ENCODE results near the gene PIEZO2. TPM values are rescaled to one million over a fixed set of nuclear protein-coding genes. Genes with fewer than 3 reads are reported as not detected.
A peak's percentile ranks its signal among the peaks of the same experiment; 100 is the strongest.

PIEZO2 gene
- total RNA-seq, 3 donors from 2014 or later (not counting 1 experiment from before 2014, with no cell fraction given) = not detected

DNA sequence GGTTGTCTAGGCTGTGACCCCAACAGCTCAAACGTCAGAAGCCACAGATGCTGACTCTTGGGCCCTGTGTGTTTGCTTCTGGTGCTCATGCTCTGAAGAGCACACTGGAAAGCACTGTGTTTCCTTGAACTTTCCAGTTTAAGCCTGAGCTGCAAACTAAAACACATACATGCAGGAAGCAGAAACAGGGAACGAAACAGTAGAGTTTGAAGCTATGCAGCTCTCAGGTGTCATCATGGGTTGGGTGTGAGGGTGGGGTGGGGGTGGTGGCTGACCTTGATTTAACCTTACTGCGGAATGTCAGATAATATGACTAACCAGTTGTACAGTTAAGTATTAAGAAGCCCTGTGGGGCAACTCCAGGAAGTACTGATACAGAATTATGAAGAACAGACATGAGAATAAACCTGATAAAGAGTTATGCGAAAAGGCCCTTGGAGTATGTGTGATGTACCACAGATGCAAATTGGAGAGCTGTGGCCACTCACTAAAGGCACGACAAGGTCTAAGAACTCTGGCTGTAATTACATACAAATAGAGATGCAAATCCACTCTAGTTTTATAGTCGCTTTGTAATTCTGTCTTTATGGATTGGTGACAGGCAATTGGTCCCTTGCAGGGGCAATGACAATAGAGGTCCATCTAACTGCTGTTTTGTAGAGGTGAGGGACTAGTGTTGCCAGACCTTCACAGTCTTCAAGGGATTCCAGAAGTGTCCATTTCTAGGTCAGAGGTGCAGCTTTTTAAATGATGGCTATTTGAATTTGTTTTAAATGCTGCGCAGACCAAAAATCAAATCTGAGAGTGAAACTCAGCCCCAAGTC is 350.4 kb downstream of the PIEZO2 start:
- TF ChIP-seq, protein P1, sequence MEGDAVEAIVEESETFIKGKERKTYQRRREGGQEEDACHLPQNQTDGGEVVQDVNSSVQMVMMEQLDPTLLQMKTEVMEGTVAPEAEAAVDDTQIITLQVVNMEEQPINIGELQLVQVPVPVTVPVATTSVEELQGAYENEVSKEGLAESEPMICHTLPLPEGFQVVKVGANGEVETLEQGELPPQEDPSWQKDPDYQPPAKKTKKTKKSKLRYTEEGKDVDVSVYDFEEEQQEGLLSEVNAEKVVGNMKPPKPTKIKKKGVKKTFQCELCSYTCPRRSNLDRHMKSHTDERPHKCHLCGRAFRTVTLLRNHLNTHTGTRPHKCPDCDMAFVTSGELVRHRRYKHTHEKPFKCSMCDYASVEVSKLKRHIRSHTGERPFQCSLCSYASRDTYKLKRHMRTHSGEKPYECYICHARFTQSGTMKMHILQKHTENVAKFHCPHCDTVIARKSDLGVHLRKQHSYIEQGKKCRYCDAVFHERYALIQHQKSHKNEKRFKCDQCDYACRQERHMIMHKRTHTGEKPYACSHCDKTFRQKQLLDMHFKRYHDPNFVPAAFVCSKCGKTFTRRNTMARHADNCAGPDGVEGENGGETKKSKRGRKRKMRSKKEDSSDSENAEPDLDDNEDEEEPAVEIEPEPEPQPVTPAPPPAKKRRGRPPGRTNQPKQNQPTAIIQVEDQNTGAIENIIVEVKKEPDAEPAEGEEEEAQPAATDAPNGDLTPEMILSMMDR (IDR thresholded peaks at IDR 0.05) = no peak
- DNase-seq (no peak), ATAC-seq (peak in 1 of 3 donors; percentile 21)
- no peak overlapping the region for H3K27ac ChIP-seq (ENCODE audit: low read length)
- 75% methylated on average over 7 of the region's 7 CpGs for WGBS (ENCODE audit: insufficient coverage)
- H3K36me3 ChIP-seq (ENCODE audit: control insufficient read depth, insufficient read depth, low read length) = no peaks in the 10 kb centered on the region
- no peaks in the 10 kb centered on the region for H3K9me3 ChIP-seq (ENCODE audit: control insufficient read depth, insufficient read depth, low read length)
- intact Hi-C loops (cut with micrococcal nuclease) = no loop called here
- Mint-ChIP-seq H3K9me3 (no peaks in the 10 kb centered on the region), H3K27ac (no peak overlapping the region), H3K36me3 (no peaks in the 10 kb centered on the region), H3K4me1 (no peaks in the 10 kb centered on the region), H3K4me3 (no peak overlapping the region), H3K27me3 (ENCODE audit: low read depth in 2 of 2) (no peaks in the 10 kb centered on the region)
- no peaks in the 10 kb centered on the region for H3K27me3 ChIP-seq (ENCODE audit: control insufficient read depth, insufficient read depth, low read length)
- no peaks in the 10 kb centered on the region for H3K4me1 ChIP-seq (ENCODE audit: control insufficient read depth, insufficient read depth, low read length)
- no peak overlapping the region for H3K4me3 ChIP-seq (ENCODE audit: low read length)

DNA sequence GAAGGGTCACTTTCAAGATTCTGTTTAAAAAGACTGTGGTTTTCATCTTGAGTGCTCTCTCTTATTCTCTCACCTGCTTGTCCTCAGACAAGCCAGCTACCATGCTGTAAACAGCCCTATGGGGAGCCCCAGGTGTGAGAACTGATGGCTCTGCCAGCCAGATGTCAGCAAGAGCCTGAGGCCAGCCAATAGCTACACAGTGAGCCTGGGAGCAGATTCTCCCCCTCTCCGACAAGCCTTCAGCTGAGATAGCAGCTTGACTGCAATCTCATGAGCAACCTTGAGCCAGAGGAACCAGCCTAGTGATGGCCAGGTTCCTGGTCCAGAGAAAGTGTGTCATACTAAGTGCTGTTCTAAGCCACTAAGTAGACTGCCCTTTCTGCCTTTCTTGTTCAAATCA is 351.5 kb downstream of the PIEZO2 start:
- no peak for DNase-seq
- H3K36me3 ChIP-seq (ENCODE audit: control insufficient read depth, insufficient read depth, low read length) = no peaks in the 10 kb centered on the region

DNA sequence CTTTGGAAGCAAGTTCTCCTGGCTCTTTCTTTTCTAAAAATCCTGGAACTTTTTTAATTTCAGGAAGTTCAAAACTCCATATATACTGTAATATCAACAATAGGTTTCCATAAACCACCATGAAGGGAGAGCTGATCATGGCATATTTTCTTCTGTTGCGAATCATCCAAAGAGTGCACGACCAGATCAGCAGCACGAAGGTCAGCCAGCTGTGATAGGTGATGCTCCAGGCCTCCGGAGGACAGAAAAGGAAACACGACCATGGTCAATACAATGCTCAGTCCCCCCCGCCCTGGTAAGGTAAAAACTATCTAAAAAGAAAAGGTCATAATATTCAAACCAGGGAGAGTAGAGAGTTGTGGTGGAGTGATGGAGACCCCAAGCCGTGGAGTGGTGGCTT is 354.6 kb downstream of the PIEZO2 start:
- Mint-ChIP-seq H3K4me3 (no peak overlapping the region), H3K27me3 (ENCODE audit: low read depth in 2 of 2) (peaks cover 0 to 8% of the 10 kb centered on the region in 2 donors), H3K36me3 (no peaks in the 10 kb centered on the region), H3K4me1 (no peaks in the 10 kb centered on the region), H3K27ac (no peak overlapping the region), H3K9me3 (no peaks in the 10 kb centered on the region)
- Histone ChIP-seq H3K4me1 (ENCODE audit: control insufficient read depth, insufficient read depth, low read length) (peaks cover 3% of the 10 kb centered on the region), H3K9me3 (ENCODE audit: control insufficient read depth, insufficient read depth, low read length) (no peaks in the 10 kb centered on the region), H3K36me3 (ENCODE audit: control insufficient read depth, insufficient read depth, low read length) (no peaks in the 10 kb centered on the region), H3K27ac (ENCODE audit: low read length) (no peak overlapping the region), H3K27me3 (ENCODE audit: control insufficient read depth, insufficient read depth, low read length) (no peaks in the 10 kb centered on the region), H3K4me3 (ENCODE audit: low read length) (no peak overlapping the region)
- WGBS (ENCODE audit: insufficient coverage) = 89% methylated on average over 7 of the region's 7 CpGs
- TF ChIP-seq, protein P1 (IDR thresholded peaks at IDR 0.05) = no peak
- ATAC-seq (no peak), DNase-seq (no peak)
- intact Hi-C loops (cut with micrococcal nuclease) = no loop called here

More for the DNA sequence above, 351.5 kb downstream of the PIEZO2 start:
- H3K27me3 ChIP-seq (ENCODE audit: control insufficient read depth, insufficient read depth, low read length) = no peaks in the 10 kb centered on the region
- Mint-ChIP-seq H3K4me3 (no peak overlapping the region), H3K36me3 (no peaks in the 10 kb centered on the region), H3K27me3 (ENCODE audit: low read depth in 2 of 2) (no peaks in the 10 kb centered on the region), H3K9me3 (no peaks in the 10 kb centered on the region), H3K27ac (no peak overlapping the region), H3K4me1 (no peaks in the 10 kb centered on the region)
- TF ChIP-seq, protein P1 (IDR thresholded peaks at IDR 0.05) = no peak
- no peak overlapping the region for H3K27ac ChIP-seq (ENCODE audit: low read length)
- no peak overlapping the region for H3K4me3 ChIP-seq (ENCODE audit: low read length)
- no peaks in the 10 kb centered on the region for H3K9me3 ChIP-seq (ENCODE audit: control insufficient read depth, insufficient read depth, low read length)
- ATAC-seq = no peak
- intact Hi-C loops (cut with micrococcal nuclease) = no loop called here
- H3K4me1 ChIP-seq (ENCODE audit: control insufficient read depth, insufficient read depth, low read length) = no peaks in the 10 kb centered on the region
- WGBS (ENCODE audit: insufficient coverage) = 80% methylated on average over 1 of the region's 1 CpG
